RWPE2 (cell line): Measurements from ENCODE around the gene NFIX.

Source experiments
- ATAC-seq: fragments of 200-7000 bp; cut with Tn5 transposase; 3 replicates; pipeline ENCODE4 v1.9.1; 2021; ENCODE audit warnings: low read depth
- DNase-seq: peaks from one replicate; pipeline ENCODE4 v3.0.0-alpha.2; 2020; ENCODE audit warnings: low spot score
- H3K27ac ChIP-seq: fragments of 450-650 bp; 2 replicates; pipeline ENCODE4 v1.5.1; 2017; ENCODE audit warnings: mild to moderate bottlenecking; ENCODE audit not compliant: poor library complexity, severe bottlenecking
- H3K27me3 ChIP-seq: fragments of 250-450 bp; sonication (Bioruptor Pico); 2 replicates; pipeline ENCODE4 v1.5.1; 2021; ENCODE audit warnings: mild to moderate bottlenecking, moderate library complexity; ENCODE audit not compliant: insufficient read depth, poor library complexity, severe bottlenecking
- H3K36me3 ChIP-seq: fragments of 250-450 bp; sonication (Bioruptor Pico); 2 replicates; pipeline ENCODE4 v1.5.1; 2020; ENCODE audit warnings: low read depth, mild to moderate bottlenecking, moderate library complexity
- H3K4me1 ChIP-seq: fragments of 250-450 bp; sonication (Bioruptor Pico); 2 replicates; pipeline ENCODE4 v1.5.1; 2021; ENCODE audit warnings: mild to moderate bottlenecking, moderate library complexity; ENCODE audit not compliant: insufficient read depth, poor library complexity, severe bottlenecking
- H3K4me3 ChIP-seq: fragments of 250-450 bp; sonication (Bioruptor Pico); 2 replicates; pipeline ENCODE4 v1.5.1; 2021; ENCODE audit warnings: mild to moderate bottlenecking, moderate library complexity; ENCODE audit not compliant: severe bottlenecking
- H3K9me3 ChIP-seq: fragments of 250-450 bp; sonication (Bioruptor Pico); 2 replicates; pipeline ENCODE4 v1.5.1; 2021; ENCODE audit warnings: mild to moderate bottlenecking, moderate library complexity; ENCODE audit not compliant: severe bottlenecking
- CTCF ChIP-seq: fragments of 450-650 bp; IDR thresholded peaks from one replicate; pipeline ENCODE4 v1.5.1; 2017; ENCODE audit warnings: mild to moderate bottlenecking, moderate library complexity; ENCODE audit not compliant: poor library complexity, severe bottlenecking

NFIX gene

GRCh38 chr19:13072188-13072908, 77.1 kb downstream of the NFIX start:
- Histone ChIP-seq H3K27ac (no peak overlapping the region), H3K4me3 (no peak overlapping the region), H3K36me3 (peaks cover 6% of the 10 kb centered on the region; the same call in 1 of the 2 replicates), H3K27me3 (no peaks in the 10 kb centered on the region), H3K9me3 (no peaks in the 10 kb centered on the region), H3K4me1 (no peaks in the 10 kb centered on the region)
- DNase-seq, result no peak
- ATAC-seq, result no peak
- no peak for TF ChIP-seq CTCF

- Histone ChIP-seq H3K36me3 (peaks cover 6% of the 10 kb centered on the region; the same call in 1 of the 2 replicates), H3K4me1 (no peaks in the 10 kb centered on the region), H3K27me3 (no peaks in the 10 kb centered on the region), H3K9me3 (no peaks in the 10 kb centered on the region), H3K4me3 (no peak overlapping the region), H3K27ac (no peak overlapping the region)
- no peak for TF ChIP-seq CTCF
- DNase-seq, result no peak
- ATAC-seq, result no peak
These were observed 78.0 kb downstream of the NFIX start for GRCh38 chr19:13073263-13073662.

GRCh38 chr19:13074378-13074777, 79.1 kb downstream of the NFIX start:
- no peak for TF ChIP-seq CTCF
- Histone ChIP-seq H3K27me3 (no peaks in the 10 kb centered on the region), H3K27ac (no peak overlapping the region), H3K9me3 (no peaks in the 10 kb centered on the region), H3K4me3 (no peak overlapping the region), H3K4me1 (no peaks in the 10 kb centered on the region), H3K36me3 (peaks cover 10% of the 10 kb centered on the region; the same call in 1 of the 2 replicates)
- DNase-seq (no peak), ATAC-seq (no peak)

- Histone ChIP-seq H3K9me3 (no peaks in the 10 kb centered on the region), H3K27me3 (no peaks in the 10 kb centered on the region), H3K4me3 (no peak overlapping the region), H3K4me1 (no peaks in the 10 kb centered on the region), H3K36me3 (peaks cover 13% of the 10 kb centered on the region; the same call in 1 of the 2 replicates), H3K27ac (no peak overlapping the region)
- no peak for ATAC-seq
- DNase-seq, result no peak
- TF ChIP-seq CTCF, result no peak
These were observed 81.0 kb downstream of the NFIX start for GRCh38 chr19:13076320-13076719.

- Histone ChIP-seq H3K27me3 (no peaks in the 10 kb centered on the region), H3K27ac (no peak overlapping the region), H3K9me3 (no peaks in the 10 kb centered on the region), H3K4me3 (no peak overlapping the region), H3K36me3 (peaks cover 13% of the 10 kb centered on the region), H3K4me1 (no peaks in the 10 kb centered on the region)
- ATAC-seq (no peak), DNase-seq (no peak)
- TF ChIP-seq CTCF, result no peak
These were observed 81.5 kb downstream of the NFIX start for GRCh38 chr19:13076787-13077186.
